ENCODE measurements around the gene RNF144A.

RNF144A gene

DNA sequence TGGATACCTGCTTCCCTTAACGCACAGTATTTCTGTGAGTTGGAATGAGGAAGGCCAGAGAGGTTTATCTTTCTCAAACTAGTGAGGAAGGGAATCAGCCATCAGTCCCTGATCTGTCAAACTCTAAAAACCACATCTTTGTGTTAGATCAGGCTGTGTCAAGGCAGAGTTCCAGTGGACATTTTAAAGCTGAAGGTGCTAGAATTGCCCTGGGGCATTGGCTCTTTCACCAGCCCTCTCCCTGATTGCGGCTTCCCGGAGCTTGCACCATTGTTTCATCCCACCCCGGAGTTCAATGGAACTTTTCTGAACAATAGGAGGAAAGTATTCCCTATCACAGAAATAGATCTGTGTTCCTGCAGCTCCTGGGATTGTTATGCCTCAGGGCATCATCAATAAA, 110.2 kb downstream of the RNF144A start:
- no peak for DNase-seq

DNA sequence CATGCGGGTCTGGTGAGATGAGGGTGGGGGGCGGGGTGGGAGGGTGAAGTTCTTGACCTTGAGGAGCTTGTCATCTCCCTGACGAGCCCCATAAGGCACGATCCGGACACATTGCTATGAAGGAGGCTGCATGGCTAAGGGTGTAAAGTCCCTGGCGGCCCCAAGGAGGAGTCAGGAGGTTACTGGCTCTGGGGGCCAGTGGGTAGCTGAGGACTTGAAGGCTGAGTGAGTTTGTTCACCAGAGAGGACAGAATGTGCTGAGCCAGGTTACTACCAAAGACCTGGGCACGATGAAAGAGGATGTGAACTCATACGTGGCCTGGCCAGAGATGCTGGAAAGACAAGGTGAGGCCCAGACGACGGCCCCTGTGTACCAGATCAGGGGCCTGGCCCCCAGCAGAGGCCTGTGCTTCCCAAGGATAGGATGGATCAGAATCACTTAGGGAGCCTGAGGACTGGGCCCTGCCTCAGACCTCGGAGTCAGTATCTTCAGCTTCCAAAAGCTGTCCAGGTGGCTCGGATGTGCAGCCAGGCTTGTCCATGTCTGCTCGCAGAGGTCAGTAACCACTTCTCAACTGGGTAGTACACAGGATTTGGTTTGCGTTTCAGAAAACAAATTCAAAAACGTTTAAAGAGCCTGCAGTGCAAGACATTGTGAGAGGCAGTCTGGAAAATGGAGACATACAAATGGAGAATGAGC, 110.9 kb downstream of the RNF144A start:
- DNase-seq: no peak

DNA sequence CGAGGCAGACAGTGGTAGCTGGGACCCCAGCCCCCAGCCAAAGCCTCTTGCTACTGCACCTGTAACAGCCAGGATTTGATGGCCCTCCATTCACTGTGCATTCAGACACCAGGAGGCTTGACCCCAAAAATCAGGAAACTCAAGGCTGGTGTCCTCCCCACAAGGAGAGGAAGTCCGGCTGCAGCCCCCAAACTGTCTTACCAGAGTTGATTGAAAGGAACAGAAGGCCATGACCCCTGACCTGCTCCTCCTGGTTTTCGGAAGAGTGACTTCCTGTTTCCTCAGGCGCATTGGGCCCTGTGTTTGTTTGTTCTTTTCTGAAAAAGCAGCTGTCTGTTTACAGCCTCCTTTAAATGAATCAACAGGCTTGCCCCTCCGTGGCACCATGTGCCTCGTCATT, 111.6 kb downstream of the RNF144A start:
- no peak for DNase-seq

DNA sequence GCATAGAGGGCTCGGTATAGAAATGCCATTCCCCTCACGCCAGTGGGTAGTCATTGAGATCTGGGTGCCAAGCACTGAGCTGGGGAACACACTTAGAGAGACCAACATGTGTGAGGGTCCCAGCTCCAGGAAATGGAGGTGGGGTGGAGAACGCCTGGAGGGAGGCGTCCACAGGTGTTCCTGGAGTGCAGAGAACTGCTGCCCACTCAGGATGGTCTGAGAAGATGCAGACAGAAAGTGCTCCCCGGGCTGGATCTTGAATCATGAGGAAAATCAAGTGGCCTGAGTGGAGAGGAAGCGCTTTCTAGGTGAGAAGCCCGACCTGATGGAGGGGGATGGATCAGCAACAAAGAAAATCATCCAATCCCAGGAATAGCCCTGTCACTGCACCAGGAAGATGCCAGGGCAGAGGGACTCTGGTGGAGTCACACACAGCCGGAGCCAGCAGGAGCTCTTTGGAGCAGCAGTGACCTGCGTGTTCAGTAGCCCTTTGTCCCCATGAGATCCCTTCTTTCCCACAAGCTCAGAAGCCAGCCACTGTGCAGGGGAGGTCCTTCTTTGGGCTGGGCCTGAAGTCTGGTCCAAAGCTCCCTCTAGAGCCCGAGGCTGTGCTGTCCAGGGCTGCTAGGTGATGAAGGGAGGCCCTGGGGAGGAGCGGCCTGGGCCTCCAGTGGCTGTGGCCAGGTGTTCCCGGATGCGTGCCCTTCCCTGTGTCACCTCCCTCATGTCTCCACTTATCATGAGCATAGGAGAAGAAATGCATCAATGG, 112.3 kb downstream of the RNF144A start:
- no peak for DNase-seq

DNA sequence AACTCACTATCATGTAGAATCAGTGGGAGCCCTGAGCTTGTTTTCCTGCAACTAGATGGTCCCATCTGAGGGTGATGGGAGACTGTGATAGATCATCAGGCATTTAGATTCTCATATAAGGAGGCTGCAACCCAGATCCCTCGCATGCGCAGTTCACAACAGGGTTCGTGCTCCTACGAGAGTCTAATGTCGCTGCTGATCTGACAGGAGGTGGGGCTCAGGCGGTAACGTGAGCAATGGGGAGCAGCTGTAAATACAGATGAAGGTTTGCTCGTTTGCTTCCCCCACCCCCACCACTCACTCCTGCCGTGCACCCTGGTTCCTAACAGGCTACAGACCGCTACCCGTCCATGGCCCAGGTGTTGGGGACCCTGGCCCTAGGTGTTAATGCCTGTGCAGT, 113.6 kb downstream of the RNF144A start:
- no peak for DNase-seq

DNA sequence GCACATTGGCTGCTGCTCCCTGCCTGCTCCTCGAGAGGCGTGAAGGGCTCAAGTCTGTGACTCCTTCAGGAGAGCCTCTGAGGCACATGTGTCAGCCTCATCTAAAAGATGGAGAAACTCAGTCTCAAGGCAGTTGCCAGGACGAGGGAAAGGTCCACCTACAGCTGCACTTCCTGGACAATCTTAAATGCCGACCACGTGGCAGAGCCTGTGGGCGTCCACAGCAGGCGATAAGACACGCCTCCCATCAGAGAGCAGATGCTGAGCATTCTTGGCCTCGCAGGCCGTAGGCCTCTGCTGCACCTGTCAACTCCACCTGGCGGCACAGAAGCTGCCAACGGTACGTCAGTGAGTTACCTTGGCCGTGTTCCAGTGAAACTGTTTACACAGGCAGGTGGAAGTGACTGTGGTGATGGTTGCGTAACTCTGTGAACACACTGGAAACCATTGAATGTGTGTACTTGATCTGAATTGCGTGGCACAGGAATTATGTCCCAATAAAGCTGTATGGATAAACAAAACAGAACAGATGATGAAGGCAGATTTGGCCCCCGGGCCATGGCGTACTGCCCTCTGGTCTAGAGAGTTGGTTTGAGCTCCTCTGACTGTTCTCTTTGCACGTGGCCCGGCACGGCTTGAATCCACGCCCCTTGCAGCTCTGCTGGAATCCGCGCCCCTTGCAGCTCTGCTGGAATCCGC, 114.5 kb downstream of the RNF144A start:
- no peak for DNase-seq

DNA sequence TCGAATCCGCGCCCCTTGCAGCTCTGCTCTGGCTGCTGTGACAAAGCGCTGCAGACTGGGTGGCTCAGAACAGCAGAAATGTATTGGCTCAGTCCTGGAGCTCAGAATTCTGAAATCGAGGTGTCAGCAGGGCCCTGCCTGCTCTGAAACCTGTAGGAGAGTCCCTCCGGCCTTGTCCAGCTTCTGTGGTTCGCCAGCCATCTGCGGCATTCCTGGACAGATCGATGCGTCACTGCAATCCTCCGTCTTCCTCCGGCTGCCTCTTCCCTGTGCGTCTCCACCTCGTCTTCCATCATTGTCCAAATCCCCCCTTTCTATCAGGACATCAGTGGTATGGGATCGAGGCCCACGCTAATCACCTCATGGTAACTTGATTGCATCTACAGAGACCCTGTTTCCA, 115.2 kb downstream of the RNF144A start:
- no peak for DNase-seq

DNA sequence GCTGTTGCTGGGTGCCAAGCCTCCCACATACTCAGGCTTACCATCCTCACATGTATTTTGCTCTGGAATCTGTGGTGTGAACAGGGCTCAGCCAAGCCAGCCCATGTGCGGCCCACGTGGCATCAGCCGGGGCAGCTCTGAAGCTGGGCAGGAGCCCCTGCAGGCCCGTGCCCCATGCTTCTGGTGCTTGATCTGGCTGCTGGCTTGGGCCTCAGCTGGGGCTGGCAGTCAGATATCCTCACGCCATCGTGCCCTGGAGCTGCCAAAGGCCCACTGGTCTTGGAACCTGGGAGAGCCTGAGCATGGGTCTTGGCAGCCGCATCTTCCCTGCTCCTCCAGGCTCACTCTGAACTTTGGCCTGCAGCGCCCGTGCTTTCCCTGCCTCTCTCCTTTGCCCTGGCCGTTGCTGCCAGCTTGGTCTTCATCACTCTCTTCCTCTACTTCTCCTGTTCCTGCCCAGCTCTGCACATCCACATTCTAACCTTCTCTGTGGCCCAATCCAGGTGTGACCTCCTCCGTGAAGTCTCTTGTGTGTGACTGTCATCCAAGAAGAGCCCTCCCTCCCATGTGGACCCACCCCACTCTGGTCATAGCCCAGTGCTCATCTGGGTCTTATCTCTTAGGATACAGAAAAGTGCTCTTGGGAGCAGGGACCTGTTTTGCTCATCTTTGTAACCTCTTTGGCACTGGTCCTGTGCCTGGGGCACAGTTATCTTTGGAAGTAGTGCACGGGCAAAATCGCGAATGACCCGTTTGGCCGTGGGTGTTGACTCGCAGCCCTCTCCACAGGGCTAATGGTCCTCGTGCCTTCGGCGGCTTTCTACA, 116.1 kb downstream of the RNF144A start:
- DNase-seq: no peak

DNA sequence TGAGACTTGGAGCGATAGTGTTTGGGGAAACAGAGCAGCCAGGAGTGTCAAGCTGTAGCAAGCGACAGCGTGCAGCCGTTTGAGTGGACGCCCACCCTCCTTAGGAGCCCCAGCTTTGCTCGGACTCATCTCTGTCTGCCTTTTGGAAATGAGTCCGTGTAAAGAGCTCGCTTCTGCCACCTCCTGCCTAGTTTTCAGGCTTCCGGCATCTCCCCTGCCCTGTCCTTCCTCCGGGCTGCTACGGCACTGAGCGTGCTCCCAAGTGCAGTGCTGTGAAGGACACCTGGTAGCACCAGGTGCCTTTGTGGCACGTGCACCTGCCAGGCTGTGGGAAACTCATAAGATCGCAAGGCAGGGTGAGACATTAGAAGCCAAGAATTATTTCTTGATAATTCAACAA, 117.1 kb downstream of the RNF144A start:
- no peak for DNase-seq

DNA sequence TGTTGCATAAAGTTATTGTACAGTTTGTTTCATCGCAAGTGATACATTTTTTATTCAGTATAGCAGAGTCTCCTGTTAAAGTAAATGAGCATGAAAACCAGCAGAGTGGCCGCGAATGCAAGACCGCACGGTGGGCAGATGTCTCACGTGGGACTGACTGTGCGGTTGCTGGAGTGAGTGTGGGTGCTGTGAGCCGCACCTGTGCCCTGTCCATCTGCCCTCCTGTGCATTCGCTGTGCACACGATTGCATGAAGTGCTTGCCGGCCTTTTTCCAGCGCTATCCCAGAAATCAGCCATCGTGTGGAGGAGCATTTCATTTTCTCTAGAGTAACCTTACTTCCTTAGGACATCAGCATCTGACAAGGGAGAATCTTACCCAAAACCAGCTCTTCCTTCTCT, 118.7 kb downstream of the RNF144A start:
- no peak for DNase-seq

DNA sequence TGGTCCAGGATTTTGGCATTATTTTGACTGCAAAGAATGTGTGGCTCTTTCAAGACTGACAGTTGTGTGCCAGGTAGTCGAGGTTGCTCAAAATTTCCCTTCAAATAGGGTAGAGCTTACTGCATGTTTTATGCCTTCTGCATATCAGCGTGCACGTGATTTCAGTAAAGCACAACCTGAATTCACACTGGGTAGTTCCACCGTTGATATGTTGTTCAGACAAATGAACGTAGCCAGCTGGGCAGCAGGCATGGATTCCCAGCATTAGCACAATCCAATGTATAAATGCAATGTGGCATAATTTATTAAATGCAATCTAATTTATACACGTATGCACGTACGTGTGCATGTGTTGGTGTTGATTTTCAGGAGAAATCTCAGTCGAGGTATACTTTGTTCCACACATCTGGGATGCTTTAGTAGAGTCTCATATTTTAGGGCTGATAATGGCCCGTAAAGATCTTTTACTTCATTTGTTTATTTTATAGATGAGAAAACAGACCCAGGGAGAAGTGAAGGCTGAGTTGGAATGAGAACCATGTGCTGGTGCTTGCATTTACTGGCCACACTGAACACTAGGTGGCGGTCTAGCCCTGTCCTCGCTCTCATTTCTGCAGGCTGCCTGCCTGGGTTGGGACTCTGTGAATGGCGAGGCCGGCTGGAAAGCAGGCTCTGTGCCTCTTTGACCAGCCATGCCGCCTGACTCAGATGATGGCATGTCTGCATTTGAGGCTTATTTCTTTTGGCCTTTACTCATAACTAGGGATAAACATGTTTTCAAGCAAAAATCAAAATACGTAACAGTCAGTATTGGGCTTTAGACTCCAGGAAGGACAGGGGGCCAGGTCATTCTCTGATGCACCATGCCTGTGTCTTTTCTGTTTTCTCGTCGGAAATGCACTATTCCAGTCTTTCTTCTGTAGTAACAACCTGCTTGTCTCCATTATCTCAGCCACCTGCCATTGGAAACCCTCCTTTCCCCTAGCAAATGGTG, 120.4 kb downstream of the RNF144A start:
- DNase-seq: no peak

DNA sequence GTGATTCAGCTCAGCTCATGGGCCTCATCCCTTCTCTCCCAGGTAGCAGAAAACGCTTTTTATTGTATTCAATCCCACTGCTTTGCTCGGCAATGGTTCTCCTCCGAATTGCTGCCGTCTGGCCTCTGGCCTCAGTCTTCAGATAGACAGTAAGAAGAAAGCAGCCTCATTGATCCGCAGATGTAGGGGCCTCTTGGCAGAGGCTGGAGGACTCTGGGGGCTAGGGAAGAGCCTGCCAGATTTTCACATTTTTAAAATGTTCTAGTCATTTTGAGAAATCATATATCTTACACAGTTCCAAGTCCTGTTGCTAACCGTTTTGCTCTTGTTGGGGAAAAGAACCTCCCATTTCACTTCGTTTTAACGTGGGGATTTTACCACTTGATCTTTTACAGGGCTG, 123.3 kb downstream of the RNF144A start:
- no peak for DNase-seq

DNA sequence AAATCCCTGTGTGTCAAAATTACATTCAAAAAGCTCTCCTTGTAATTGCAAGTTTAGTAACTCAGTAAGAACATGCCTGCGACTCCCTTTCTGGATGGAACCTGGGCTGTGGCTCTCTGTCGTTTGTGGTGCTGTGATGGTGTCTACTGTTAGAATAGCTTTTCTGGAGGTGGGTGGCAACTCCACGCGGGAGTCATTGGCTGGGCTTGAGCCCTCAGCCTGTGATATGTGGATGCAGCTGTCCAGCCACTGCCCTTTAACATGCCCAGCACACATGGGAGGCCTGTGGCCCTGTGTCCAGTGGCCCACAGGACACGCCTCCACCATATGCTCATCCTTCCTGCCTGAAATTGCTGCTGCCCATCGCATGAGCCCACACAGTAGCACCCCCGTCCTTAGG, 124.2 kb downstream of the RNF144A start:
- no peak for DNase-seq

DNA sequence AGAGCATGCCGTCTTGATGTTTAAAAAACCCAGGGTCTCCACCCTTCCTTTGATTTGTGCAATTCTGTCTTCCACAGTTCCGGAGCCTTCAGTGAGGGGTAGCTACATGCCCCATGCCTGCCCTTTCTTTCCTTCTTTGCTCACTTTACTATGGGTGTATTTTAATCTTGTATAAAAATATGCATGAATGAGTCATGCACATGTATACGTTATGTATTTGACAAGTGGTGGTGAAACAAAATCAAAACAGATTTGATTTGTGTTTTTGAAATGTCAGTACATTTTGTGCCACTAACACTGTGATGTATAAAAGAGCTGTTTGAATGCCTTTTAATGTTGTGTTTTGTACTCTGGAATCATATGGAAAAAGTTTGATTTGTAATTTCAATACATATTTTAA, 126.5 kb downstream of the RNF144A start:
- DNase-seq: no peak

DNA sequence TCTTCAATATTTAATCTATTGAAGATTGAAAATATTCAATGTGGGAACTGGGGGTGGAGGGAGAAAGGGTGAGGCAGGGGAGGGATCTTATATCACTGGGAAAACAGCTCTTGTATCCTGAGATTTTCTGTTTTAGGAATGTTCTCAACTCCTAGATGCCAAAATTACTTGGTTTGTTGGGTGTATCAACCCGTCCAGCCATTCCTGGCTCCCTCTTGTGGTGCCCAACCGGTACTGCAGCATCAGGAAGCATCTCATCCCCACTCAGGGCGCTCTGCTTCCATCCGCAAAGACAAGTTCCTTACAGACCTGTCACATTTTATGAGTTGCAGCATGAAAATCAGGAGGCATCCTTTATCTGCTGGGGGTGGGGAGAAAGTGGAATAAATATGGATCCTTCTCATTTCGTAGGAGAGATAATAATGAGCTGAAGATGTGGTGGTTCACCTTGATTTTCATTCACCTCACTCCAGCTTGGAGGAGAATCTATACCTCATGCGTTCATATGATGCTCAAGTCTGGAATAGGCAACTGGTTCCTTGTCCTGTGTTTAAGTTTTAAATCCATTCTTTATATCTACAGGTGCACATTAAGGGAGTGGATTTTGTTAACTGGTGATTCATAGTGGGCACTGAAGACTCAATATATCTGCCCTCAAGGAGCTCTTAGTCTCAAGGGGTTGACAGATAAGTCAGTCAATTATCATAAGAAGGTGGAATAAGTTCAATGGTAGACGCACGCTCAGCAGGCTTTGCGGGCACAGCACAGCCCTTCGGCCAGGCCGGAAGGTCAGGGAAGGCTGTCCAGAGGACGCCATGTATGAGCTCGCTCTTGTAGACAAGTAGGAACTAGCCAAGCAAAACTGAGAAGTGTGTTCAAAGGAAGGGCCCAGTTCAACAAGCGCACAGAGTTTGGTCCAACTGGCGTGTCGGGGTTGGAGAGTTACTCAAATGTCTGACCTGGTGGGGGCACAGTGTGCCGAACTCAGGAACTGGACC, 127.3 kb downstream of the RNF144A start:
- DNase-seq: peak; percentile 23

DNA sequence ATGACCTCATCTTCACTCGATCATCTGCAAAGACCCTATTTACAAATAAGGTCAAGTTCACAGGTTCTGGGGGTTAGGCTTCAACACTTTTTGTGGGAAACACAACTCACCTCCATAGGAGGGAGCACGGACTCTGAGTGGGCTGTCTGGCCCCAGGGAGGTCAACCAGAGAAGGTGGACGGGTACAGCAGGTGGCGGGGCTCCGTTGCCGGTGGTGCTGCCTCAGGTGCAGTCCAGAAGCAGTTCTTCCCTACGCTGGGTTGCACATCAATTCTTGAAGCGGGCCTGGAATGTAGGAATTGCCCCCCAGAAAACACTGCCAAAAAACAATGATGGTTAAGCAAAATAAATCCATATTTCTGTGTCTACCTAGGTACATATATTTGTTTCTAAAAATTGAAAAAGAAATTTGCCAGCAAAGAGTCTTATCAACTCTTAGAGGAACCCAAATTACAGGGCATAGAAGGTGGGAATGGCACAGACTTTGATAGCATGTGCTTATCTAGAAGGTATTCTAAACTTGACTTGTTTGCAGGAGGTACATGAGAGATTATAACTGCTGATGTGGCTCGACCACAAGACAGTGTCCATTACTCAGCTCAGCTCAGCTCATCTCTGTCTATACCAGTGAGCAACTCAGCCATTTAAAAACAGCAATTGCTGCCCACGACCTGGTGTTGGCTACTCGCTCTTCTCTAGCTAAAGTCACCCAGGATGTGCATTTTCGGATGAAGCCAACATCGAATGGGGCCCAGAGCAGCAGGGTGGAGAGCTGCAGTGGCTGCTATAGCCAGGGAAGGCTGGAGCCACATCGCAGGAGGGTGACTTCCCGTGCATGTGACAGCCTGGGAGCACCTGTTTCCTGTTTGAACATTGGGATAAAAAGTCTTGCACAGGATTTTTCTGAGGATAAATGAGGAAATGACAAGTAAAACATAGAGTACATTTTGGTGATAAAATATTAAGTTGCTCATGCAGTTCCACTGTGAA, 128.7 kb downstream of the RNF144A start:
- DNase-seq: no peak

DNA sequence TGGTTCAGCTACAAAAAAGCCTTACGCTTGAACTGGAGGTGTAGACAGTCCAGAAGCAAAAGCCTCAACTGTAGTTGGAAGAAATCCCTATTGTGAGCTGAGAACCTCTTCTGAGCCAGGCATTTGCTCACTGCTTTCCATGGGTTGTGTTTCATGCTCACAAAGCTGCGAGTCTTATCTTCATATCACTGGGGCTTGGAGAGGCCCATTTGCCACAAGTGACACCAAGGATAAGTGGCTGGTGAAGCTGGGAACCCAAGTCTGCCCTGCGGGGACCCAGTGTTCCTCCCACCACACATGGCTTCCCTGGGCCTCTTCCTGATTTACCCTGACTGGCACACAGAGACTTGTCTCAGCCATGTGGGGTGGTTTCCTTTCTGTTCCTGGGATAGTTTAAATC, 130.4 kb downstream of the RNF144A start:
- no peak for DNase-seq

DNA sequence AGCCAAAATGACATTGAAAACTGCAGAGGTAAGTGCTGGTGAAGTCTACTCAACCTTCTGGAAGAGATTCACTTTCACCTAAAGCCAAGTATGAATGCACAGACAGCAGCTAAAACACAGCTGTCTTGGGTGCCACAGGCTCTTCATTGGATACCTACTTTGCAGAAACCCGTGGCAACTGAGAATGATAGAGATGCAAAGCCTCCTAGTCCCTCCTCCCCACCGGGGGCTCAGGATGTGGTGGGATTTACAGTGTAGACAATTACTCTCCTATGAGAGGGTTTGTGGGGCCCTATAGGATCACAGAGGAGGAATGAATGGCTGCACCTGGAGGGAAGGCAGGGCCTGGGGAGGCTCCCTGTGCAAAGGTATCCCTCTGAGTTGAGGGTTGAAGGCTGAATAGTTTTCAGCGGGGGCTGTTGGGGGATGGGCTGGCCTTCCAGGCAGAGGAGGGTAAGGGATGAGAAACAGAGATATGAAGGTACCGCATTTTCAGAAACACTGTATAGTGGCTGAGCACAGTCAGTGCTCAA, 131.6 kb downstream of the RNF144A start:
- no peak for DNase-seq

DNA sequence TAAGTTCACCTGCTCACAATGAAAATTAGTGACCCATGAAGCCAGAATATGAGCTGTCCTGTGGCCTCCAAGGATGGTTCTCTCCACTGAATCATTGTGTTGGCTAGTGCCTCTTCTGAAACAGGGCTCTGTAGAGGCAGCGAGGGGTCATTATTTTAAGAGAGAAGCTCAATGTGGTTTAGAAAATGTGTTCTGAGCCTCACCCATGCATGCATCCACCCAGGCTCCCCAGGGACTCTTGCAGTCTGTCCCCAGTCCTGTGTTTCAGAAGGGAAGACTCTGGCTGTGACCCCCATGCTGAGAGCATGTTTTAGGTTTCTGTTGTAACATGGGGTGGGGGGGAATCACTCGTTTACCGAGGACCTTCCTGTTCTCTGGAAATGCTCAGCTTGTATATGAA, 135.2 kb downstream of the RNF144A start:
- DNase-seq: no peak

Data from KG1 (cell line).